Hematopoietic multipotent progenitor cell (in vitro differentiated cells): Measurements from ENCODE around the gene TARDBP. TPM values are rescaled to one million over a fixed set of nuclear protein-coding genes. Genes with fewer than 3 reads are reported as not detected.
A peak's percentile ranks its signal among the peaks of the same experiment; 100 is the strongest.
"Not testable (repeated sequence)": the region's sequence is repeated elsewhere in the genome, so short reads cannot be mapped to it uniquely, and the experiment has no call there.

Experiments
- DNase-seq, 3 donors: peaks; one replicate each; pipeline ENCODE4 v3.0.0-alpha.2; 2011 to 2015; ENCODE audit warnings: low read depth in 2 of 3, low spot score in 2 of 3
- total RNA-seq: library from RNA; depleted of rRNA; stranded (reverse); fragments of >200 nt; gene quantifications from one replicate; pipeline ENCODE4 v1.2.3, GENCODE V29; 2012

Gene TARDBP
- 60.9 TPM for total RNA-seq

DNA sequence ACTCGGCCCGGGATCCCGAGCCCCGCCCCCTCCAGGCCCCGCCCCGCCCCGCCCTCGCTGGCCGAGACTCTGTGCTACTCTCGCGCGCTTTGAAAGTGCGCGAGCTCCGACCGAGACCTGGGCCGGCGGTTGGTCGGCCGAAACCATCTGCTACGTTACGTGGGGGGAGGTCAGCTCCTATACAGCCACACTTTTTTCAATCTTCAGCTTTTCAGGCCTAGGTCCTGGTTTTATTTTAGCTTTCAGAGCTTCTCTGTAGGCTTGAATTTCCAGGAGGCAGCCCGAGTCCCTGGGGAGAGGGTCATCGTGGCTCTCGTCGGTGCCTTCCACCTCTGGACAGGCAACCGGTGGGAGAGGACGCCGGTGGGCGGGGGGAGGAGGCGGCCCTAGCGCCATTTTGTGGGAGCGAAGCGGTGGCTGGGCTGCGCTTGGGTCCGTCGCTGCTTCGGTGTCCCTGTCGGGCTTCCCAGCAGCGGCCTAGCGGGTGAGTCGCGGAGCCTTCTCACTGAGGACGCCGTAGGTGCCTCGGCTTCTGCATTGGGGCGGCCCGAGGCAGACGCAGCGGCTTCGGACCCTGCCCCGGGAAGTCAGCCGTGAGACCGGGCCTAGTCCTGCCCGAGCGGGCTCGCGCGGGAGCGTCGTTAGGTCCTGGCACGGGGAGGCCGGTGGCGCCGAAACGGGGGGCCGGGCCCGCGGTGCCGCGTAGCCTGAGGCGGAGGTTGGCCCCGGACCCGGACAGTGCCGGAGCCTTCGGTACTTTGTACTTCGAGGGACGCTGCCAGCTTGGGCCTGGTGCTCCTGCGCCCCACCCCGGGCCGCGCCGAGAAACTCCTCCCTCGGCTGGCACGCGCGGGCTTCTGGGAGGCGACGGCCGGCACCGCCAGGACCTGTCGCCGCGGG is at the start of gene TARDBP:
TARDBP (plus strand) TSS at position 395 of the 900 bp plus-strand sequence. CDS start 1,074 bp downstream, outside the sequence.
- peak; percentile 88 to 93 (median 93) for DNase-seq

DNA sequence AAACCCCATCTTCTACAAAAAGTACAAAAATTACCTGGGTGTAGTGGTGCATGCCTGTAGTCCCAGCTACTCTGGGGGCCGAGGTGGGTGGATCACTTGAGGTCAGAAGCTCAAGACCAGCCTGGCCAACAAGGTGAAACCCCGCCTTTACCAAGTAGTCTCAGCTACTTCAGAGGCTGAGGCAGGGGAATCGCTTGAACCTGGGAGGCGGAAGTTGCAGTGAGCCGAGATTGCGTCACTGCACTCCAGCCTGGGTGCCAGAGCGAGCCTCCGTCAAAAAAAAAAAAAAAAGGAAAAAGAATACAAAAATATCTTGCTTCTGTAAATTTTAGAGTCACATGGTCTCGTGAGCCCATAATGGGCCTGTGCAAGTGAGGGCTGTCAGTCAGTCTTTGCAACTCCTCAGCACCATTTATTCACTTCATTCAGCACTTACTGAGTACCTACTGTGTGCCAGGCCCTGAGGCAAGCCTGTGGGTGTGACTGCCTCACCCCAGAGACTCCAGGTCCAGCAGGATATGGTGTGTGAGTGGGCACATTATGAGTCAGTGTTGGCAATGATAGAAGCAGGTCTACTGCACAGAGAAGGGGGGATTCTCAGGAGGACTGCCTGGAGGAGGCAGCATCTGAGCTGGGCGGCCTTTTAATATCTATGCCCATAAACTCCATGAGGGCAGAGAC is 46.8 kb upstream of the TARDBP start:
- peak in 2 of 3 donors; percentile 49 to 62 for DNase-seq

DNA sequence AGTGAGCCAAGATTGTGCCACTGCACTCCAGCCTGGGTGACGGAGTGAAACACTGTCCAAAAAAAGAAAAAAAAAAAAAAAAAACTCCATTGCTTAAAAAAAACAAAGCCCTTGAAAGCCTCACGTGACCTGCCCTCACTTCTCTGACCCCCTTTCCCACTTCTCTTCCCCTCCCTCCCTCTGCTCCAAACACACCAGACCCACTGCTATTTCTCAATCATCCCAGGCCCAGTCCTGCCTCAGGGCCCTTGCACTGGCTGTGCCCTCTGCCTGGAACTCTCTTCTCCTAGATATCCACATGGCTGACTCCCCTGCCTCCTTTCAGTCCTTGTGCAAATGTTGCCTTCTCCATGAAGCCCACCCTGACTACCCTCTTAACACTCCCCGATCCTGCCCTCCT is 45.4 kb upstream of the TARDBP start:
- no peak for DNase-seq

DNA sequence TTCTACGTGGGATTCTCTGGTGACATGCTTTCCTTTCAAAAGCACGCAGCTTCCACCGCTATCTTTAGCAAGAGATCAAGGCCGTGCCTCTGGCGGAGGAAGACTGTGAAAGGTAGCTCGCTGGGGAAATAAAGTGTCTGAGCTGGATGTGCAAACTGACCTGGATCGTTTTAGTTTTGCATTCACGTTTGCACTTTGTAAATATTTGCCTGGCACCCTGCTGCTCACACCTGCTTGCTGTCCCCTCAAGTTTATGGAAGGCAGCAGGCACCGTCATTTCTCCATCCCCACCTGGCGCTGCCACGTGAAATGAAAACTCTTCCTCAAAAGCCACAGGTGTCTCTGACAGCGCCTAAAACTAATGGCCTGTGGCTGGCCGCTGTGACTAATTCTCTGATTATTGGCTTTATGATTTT is 44.0 kb upstream of the TARDBP start:
- DNase-seq: no peak

DNA sequence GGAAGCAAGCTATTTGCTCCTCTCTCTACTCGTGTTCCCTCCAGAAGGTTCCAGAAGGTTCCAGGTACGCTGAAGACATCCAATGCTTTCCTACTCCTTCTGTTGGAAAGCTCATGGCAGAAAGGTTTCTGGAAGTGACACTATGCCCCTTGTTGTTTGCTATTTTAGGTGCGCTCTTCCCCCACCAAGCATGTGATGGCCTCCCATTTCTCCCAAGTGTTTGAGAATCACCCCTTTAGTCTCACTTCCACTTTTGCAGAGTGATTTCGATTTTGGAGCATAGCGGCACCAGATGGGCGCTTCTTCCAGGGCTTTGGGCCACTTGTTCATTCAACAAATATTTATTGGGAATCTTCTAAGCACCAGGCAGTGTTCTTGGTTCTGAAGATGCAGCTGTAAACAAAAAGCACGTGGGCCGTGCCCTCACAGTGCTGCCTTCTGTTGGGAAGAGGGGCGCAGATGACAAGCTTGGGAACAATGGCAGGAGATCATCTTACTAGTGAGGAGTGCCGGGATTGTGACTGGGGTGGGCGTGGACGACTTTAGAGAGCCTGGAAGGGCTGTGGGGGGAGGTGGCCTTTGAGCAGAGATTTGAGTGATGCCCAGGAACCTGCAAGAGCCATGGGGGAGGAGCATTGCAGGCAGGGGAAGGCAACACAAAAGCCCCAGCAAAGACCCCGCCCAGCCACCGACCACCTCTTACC is 43.0 kb upstream of the TARDBP start:
- no peak for DNase-seq

DNA sequence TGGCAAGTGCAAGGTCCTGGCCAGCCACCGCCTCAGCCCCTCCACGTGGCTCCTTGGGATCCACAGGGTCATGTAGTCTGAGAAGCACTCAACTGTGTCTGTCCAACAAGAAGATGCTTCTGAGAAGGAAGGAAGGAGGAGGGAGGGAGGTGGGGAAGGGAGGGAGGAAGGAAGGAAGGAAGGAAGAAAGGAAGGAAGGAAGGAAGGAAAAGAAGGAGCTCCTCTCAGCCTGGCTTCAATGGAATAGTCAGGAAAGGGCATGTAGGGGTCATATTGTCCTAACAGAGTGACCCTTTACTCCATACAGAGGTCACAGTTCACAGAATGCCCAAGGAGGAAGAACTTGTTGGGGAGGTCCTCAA is 42.5 kb upstream of the TARDBP start:
- DNase-seq: no peak

DNA sequence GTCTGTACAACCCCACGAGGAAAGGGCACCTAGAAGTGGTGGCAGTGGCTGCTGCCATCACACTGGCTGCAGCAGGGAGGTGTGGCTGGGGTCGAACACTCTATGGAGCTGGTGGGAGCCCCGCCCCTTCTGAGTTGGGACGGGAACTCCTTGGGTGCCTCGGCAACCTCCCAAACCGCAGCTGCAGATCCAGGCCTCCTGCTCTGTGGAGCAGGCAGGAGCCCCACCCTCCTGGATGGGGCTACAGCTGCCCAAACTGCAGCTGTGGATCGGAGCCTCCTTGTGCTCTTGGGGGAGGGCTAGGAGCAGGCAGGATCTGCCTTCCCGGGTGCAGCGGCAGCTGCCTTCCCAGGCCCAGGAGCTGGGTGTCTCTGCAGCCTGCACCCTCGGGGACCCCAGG is 38.9 kb upstream of the TARDBP start:
- DNase-seq: no peak

DNA sequence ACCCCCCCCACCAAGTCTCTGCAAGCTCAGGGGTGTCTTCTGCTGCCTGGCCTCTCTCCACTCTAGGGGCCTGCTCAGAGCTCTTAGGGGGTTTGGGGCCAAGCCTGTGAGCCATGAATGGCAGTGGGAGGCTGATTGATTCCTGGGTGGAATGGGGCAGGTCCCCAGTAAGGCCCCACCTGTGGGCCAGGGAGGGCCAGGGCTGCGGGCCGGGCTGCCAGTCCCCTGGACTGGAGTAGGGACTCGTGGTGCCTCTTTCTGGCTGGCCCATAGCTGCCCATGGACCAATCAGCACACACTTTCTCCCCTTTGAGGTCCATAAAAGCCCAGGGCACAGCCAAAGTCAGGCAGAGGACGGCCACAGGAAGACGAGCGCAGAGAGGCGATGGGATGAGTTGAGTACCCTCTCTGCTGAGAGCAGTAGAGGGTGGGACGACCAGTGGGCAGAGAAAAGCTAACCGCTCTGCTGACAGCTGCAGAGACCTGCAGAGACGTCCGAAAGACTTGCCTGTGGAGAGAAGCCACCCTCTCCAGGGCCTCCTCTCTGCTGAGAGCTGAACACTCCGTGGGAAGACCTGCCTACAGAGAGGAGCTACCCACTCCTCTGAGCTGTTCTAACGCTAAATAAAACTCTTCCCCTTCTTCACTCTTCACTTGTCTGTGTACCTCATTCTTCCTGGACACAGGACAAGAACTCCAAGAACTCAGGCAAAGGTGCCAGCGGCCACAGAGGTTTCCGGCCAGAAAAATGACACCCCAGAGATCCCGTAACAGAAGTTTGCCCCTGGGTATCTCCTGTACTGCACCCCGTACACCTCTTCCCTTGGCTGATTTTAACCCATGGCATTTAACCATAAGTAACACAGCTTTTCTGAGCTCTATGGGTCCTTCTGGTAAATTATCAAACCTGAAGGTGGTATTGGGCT is 38.2 kb upstream of the TARDBP start:
- no peak for DNase-seq

DNA sequence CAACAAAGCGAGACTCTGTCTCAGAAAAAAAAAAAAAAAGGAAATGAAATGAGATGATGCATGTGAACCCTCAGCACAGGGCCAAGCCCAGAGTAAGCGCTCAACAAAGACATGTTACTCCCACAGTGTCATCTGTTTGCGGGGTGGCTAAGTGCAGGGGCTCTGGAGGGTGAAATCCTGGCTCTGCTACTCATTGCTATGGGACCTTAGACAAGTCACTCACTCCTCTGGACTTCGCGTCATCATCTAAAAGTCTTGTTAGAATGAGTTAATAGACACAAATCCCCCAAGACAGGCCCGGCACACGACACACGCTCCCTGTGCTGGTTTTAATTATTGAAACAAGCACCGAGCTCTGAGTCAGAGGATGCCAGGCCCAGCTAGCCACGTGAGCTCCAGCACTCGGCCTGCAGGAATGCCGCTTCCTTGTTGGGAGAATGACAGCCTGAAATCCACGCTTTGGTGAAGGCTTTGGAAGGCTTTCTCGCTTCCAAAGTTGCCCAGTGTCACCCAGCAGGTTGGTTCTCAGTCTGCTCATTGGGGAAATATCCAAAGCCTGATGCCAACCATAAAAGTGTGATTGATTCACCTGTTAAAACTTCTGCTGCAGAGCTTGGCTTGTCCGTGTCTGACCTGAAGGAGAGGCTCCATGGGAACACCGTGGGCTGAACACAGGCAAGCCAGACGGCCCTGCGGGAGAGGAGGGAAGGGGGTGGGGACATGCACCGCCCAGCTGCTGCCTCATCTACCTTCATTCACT is 36.7 kb upstream of the TARDBP start:
- no peak for DNase-seq

DNA sequence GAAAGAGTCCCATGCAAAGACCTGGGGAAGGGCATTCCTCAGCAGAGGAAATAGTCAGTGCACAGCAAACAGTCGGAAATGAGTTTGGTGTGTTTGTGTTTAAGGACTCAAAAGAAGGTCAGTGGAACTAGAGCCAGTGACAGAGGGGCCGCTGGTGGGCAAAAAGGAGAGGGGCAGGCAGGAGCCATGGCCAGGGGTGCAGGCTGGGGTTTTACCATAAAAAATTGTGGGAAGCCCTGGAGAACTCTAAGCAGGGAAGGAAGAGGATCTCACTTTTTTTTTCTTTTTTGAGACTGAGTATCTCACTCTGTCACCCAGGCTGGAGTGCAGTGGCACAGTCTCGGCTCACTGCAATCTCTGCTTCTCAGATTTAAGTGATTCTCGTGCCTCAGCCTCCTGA is 33.7 kb upstream of the TARDBP start:
- DNase-seq: no peak

DNA sequence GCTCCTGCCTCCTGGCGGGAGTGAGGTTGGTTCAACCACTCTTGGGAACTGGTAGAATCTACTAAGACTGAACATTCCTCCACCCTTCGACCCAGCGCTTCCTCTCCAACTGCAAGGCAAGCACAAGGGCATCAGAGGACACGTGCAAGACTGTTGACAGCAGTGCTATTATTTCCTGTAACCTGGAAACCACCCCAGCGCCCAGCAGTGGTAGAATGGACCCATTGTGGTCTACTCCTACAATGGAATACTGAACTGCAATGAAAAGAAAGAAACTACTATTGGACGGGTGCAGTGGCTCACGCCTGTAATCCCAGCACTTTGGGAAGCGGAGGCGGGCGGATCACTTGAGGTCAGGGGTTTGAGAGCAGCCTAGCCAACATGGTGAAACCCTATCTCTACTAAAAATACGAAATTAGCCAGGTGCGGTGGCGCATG is 33.0 kb upstream of the TARDBP start:
- DNase-seq: peak in 1 of 3 donors; percentile 28

DNA sequence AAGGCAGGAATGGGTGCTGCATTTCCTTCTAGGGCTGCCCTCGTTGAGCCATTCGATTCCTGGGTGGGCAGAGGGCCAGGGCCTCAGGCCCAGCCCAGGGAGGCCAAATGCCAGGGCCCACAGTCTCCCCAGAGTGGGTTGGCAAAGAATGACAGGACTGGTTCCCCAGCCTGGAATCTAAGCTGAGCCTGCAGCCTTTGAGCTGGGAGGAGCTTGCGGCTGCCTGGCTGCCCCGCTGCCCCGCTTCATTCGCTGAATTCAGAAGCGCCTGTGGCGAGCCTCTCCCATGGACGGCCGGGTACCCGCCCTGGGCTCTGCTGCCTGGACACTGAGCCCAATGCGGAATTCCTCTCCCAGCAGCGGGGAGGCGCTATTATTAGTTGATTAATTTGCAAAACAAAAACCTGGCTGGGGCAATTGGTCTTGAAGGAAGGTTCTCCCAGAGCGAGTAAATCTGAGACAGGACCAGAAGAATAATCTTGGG is 32.3 kb upstream of the TARDBP start:
- peak in 1 of 3 donors; percentile 24 for DNase-seq

DNA sequence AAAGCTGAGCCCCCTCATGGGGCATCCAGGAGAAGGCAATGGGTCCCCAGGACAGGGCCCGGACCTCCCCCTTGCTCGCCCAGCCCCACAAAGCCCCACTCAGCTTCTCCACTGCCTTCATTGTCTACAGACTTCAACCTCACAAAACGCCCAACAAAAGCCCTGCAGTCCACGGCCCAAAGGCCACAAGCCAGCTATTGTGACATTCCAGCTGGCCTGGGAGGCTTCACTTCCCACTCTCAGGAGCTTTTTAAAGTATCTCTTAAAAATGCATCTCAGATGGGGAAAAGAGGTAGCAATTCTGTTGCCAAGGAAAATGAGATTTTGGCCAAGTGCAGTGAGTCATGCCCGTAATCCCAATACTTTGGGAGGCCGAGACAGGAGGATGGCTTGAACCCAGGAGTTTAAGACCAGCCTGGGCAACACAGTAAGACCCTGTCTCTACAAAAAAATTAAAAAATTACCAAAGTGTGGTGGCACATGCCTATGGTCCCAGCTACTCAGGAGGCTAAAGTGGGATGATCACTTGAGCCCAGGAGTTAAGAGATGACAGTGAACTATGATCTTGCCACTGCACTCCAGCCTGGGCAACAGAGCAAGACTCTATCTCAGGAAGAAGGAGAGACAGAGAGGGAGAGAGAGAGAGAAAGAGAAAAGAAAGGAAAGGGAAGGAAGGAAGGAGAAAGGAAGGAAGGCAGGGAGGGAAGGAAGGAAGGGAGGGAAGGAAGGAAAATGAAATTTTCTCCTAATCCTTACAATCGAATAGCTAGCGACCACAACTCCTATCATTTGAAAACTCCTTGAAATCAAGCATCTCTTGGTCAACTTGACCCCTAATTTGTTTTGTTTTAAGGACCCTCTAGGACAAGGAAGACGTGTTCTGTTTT is 31.4 kb upstream of the TARDBP start:
- no peak for DNase-seq

DNA sequence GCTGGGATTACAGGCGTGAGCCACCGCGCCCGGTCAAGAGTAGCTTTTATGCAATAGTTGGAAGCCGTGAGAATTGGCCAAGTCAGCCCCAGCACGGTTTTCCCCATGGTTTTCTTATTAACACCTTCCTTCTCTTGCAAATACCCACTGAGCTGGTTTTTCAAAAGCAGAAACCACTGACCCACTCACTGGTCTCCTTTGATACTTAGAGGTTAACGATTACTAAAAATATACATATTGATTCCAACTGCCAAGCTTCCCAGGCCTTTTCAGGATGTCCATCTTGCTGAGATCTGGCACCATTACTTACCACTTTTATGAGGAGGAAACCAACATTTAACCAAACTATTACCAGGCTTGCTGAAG is 25.9 kb upstream of the TARDBP start:
- DNase-seq: no peak

DNA sequence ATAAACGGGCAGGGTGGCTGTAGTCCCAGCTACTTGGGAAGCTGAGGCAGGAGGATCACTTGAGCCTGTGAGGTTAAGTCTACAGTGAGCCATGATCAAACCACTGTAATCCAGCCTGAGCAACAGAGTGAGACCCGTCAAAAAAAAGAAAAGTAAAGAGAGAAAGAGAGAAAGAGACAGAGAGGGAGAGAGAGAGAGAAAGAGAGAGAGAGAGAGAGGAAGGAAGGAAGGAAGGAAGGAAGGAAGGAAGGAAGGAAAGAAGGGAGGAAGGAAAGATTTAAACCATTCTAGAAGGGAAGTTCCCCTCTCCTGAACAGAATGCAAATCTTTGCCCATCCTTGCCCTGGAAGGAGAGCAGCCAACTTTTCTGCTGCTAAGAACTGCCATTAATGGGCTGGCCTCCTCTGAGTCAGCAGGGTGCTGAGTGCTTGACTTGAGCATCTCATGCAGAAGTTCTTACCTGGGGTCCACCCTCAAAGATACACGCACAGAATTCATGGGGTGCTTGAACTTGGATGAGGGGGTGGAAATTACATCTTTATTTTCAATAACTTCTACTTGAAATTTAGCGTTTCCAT is 24.5 kb upstream of the TARDBP start:
- no peak for DNase-seq

DNA sequence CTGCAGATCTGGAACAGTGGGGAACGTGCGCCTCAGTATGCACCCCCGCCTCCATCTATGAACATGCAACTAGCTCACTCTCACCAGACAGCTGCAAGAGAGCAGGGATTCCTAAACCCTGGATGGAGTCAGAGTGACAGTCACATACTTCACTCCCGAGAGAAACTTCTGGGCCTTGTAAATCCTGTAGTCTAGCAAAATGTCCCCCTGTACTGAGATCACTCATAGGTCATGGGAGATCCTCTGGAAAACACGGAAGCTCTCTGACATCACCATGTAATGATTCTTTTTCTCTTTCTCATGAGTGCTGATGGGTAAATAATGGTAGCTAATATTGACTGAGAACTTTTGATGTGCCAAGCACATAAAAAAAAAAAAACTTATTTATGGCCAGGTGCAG is 23.4 kb upstream of the TARDBP start:
- no peak for DNase-seq

DNA sequence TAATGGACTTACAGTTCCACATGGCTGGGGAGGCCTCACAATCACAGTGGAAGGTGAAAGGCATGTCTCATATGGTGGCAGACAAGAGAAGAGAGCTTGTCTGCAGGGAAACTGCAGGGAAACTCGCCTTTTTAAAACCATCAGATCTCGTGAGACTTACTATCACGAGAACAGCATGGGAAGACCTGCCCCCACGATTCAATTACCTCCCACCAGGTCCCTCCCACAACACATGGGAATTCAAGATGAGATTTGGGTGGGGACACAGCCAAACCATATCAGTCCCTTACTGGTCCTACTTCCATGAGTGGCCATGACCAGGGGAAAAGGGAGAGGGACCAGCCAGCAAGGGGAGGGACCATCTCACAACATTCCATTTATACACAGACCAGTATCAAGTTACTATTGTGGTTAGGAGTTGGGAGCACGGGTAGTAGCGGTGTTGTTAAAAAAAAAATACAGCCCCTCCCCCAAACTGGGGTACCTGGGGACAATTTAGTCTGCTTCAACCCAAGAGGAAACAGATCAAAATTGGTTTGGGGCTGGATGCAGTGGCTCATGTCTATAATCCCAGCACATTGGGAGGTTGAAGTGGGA is 22.4 kb upstream of the TARDBP start:
- DNase-seq: not testable (repeated sequence)

DNA sequence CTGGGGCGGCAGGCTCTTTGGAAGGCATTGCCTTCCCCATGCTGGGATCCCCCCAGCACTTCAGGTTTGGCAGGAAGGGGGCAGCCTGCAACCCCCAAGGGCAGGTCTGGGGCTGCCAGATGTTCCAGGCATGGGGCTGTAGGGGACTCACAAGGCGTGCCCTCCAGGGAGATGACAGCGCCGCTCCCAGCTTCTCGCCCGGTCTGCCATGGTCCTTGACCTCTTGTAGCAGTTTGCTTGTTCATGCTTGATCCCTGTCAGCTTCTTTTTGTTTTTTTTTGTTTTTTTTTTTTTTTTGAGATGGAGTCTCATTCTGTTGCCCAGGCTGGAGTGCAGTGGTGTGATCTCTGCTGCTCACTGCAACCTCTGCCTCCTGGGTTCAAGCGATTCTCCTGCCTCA is 21.6 kb upstream of the TARDBP start:
- DNase-seq: no peak
